Hematopoietic multipotent progenitor cell (in vitro differentiated cells): Measurements from ENCODE around the gene OR2J2. TPM values are rescaled to one million over a fixed set of nuclear protein-coding genes. Genes with fewer than 3 reads are reported as not detected.
"Not testable (repeated sequence)": the region's sequence is repeated elsewhere in the genome, so short reads cannot be mapped to it uniquely, and the experiment has no call there.

Source experiments
- DNase-seq, 3 donors: peaks; one replicate each; pipeline ENCODE4 v3.0.0-alpha.2; 2011 to 2015; ENCODE audit warnings: low read depth in 2 of 3, low spot score in 2 of 3
- total RNA-seq: library from RNA; depleted of rRNA; stranded (reverse); fragments of >200 nt; gene quantifications from one replicate; pipeline ENCODE4 v1.2.3, GENCODE V29; 2012

Gene OR2J2
- total RNA-seq, 1 donor: under 0.01 TPM

DNA sequence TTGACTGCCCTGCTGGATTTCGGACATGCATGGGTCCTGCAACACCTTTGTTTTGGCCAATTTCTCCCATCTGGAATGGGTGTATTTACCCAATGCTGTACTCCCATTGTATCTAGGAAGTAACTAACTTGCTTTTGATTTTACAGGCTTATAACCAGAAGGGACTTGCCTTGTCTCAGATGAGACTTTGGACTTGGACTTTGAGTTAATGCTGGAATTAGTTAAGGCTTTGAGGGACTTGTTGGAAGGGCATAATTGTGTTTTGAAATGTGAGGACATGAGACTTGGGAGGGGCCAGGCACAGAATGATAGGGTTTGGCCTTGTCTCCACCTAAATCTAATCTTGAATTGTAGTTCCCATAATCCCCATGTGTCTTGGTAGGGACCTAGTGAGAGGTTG is 47.3 kb downstream of the OR2J2 start:
- DNase-seq: not testable (repeated sequence)

Other genes starting within 250 kb of the OR2J2 start
- 59.8 TPM for gene TRIM27, start 246.9 kb upstream of the OR2J2 start, total RNA-seq
- 0.27 TPM for gene ZNF311, start 165.6 kb upstream of the OR2J2 start, total RNA-seq
- not detected for gene OR2W1, start 125.7 kb upstream of the OR2J2 start, total RNA-seq
- gene OR2B3, start 83.6 kb upstream of the OR2J2 start, total RNA-seq: not detected
- gene OR2J1, start 71.4 kb upstream of the OR2J2 start, total RNA-seq: under 0.01 TPM
- not detected for gene OR2J3, start 62.8 kb upstream of the OR2J2 start, total RNA-seq
- not detected for gene OR14J1, start 130.8 kb downstream of the OR2J2 start, total RNA-seq
- gene OR5V1, start 198.0 kb downstream of the OR2J2 start, total RNA-seq: not detected
- gene OR12D3, start 204.4 kb downstream of the OR2J2 start, total RNA-seq: not detected
- not detected for gene OR12D2, start 224.7 kb downstream of the OR2J2 start, total RNA-seq
- not detected for gene OR12D1, start 244.0 kb downstream of the OR2J2 start, total RNA-seq